HTERT RPE-1 (cell line): ENCODE measurements around the gene ATP5PB.

ENCODE experiments used
- in situ Hi-C: fragments of 300-500 bp; cut with MboI; formaldehyde crosslinking; loops from 4 replicates; pipeline ENCODE4 v1.14.3; 2020; ENCODE audit warnings: low sequenced_read_pairs

The ATP5PB gene

GRCh38 chr1:111474106-111474505 is 24.8 kb downstream of the ATP5PB start:
- in situ Hi-C loops, result no loop called here

GRCh38 chr1:111474521-111474920 is 25.3 kb downstream of the ATP5PB start:
- in situ Hi-C loops, result no loop called here

- in situ Hi-C loops, result loop anchor here (25.0 kb wide), 1 partner anchor 187 kb away; no protein-coding TSS in a partner anchor
Observed at GRCh38 chr1:111475701-111476100, 26.4 kb downstream of the ATP5PB start.

- in situ Hi-C loops, result loop anchor here (25.0 kb wide), 1 partner anchor 186 kb away; no protein-coding TSS in a partner anchor
Observed at GRCh38 chr1:111476214-111476613, 26.9 kb downstream of the ATP5PB start.

- in situ Hi-C loops, result loop anchor here (25.0 kb wide), 1 partner anchor 185 kb away; no protein-coding TSS in a partner anchor
Observed at GRCh38 chr1:111476761-111477309, 27.6 kb downstream of the ATP5PB start.

- in situ Hi-C loops, result loop anchor here (25.0 kb wide), 1 partner anchor 182 kb away; no protein-coding TSS in a partner anchor
Observed at GRCh38 chr1:111480674-111481073, 31.4 kb downstream of the ATP5PB start.

GRCh38 chr1:111481387-111482221 is 32.3 kb downstream of the ATP5PB start:
- in situ Hi-C loops, result loop anchor here (25.0 kb wide), 1 partner anchor 181 kb away; no protein-coding TSS in a partner anchor

GRCh38 chr1:111483166-111483565 is 33.9 kb downstream of the ATP5PB start:
- in situ Hi-C loops, result loop anchor here (25.0 kb wide), 1 partner anchor 179 kb away; no protein-coding TSS in a partner anchor

GRCh38 chr1:111483876-111484275 is 34.6 kb downstream of the ATP5PB start:
- in situ Hi-C loops, result loop anchor here (25.0 kb wide), 1 partner anchor 178 kb away; no protein-coding TSS in a partner anchor

- in situ Hi-C loops, result loop anchor here (25.0 kb wide), 1 partner anchor 178 kb away; no protein-coding TSS in a partner anchor
Observed at GRCh38 chr1:111484391-111485026, 35.2 kb downstream of the ATP5PB start.

GRCh38 chr1:111486431-111486830 is 37.2 kb downstream of the ATP5PB start:
- in situ Hi-C loops, result loop anchor here (25.0 kb wide), 1 partner anchor 176 kb away; no protein-coding TSS in a partner anchor

- in situ Hi-C loops, result loop anchor here (25.0 kb wide), 1 partner anchor 175 kb away; no protein-coding TSS in a partner anchor
Observed at GRCh38 chr1:111487133-111487532, 37.9 kb downstream of the ATP5PB start.

- in situ Hi-C loops, result loop anchor here (25.0 kb wide), 1 partner anchor 174 kb away; no protein-coding TSS in a partner anchor
Observed at GRCh38 chr1:111488669-111489068, 39.4 kb downstream of the ATP5PB start.

GRCh38 chr1:111489604-111490003 is 40.3 kb downstream of the ATP5PB start:
- in situ Hi-C loops, result loop anchor here (25.0 kb wide), 1 partner anchor 173 kb away; no protein-coding TSS in a partner anchor

GRCh38 chr1:111490220-111490619 is 41.0 kb downstream of the ATP5PB start:
- in situ Hi-C loops, result loop anchor here (25.0 kb wide), 1 partner anchor 172 kb away; no protein-coding TSS in a partner anchor

- in situ Hi-C loops, result loop anchor here (25.0 kb wide), 1 partner anchor 171 kb away; no protein-coding TSS in a partner anchor
Observed at GRCh38 chr1:111491070-111491469, 41.8 kb downstream of the ATP5PB start.

GRCh38 chr1:111496398-111496797 is 47.1 kb downstream of the ATP5PB start:
- in situ Hi-C loops, result loop anchor here (25.0 kb wide), 1 partner anchor 166 kb away; no protein-coding TSS in a partner anchor

- in situ Hi-C loops, result loop anchor here (25.0 kb wide), 1 partner anchor 165 kb away; no protein-coding TSS in a partner anchor
Observed at GRCh38 chr1:111497592-111497991, 48.3 kb downstream of the ATP5PB start.

- in situ Hi-C loops, result loop anchor here (25.0 kb wide), 1 partner anchor 163 kb away; no protein-coding TSS in a partner anchor
Observed at GRCh38 chr1:111499026-111499785, 49.9 kb downstream of the ATP5PB start.

GRCh38 chr1:111501645-111502044 is 52.4 kb downstream of the ATP5PB start:
- in situ Hi-C loops, result no loop called here
